Activated CD8-positive, alpha-beta T cell treated with anti-CD3 and anti-CD28 coated beads for 36 hours (primary cell): Measurements from ENCODE around the gene OR52E4. TPM values are rescaled to one million over a fixed set of nuclear protein-coding genes. Genes with fewer than 3 reads are reported as not detected.

Experiments
- ATAC-seq: fragments of 200-7000 bp; cut with Tn5 transposase; one replicate; pipeline ENCODE4 v1.10.0; 2021; ENCODE audit warnings: mild to moderate bottlenecking, moderate library complexity
- CTCF ChIA-PET: fragments of 350-600 bp; sonication (Branson Sonifier 250); formaldehyde crosslinking; loops from one replicate; lab custom pipeline; 2021; ENCODE audit warnings: antibody characterized with exemption; lab: Charles Lee
- POLR2A ChIA-PET: fragments of 350-600 bp; sonication (Branson Sonifier 250); formaldehyde crosslinking; loops from one replicate; lab custom pipeline; 2021; ENCODE audit warnings: antibody characterized with exemption; lab: Charles Lee
- DNase-seq: peaks from one replicate; pipeline ENCODE4 v3.0.0-alpha.2; 2020
- H3K27ac Mint-ChIP-seq: one replicate; pipeline ENCODE4 v1.8.0; 2021; ENCODE audit warnings: mild to moderate bottlenecking, mixed read lengths
- H3K27me3 Mint-ChIP-seq: one replicate; pipeline ENCODE4 v1.8.0; 2021; ENCODE audit warnings: mixed read lengths
- H3K36me3 Mint-ChIP-seq: one replicate; pipeline ENCODE4 v1.8.0; 2021; ENCODE audit warnings: low read depth, mixed read lengths
- H3K4me1 Mint-ChIP-seq: one replicate; pipeline ENCODE4 v1.8.0; 2021; ENCODE audit warnings: low read depth, mixed read lengths
- H3K4me3 Mint-ChIP-seq: one replicate; pipeline ENCODE4 v1.8.0; 2021; ENCODE audit warnings: mild to moderate bottlenecking, moderate library complexity, mixed read lengths
- H3K9me3 Mint-ChIP-seq: one replicate; pipeline ENCODE4 v1.8.0; 2021; ENCODE audit warnings: mixed read lengths
- CTCF ChIP-seq: fragments of 200-600 bp; IDR thresholded peaks from one replicate; pipeline ENCODE4 v1.8.0; 2022; ENCODE audit warnings: antibody characterized with exemption, mild to moderate bottlenecking
- intact Hi-C: fragments of 100-400 bp; cut with micrococcal nuclease; formaldehyde crosslinking; loops from one replicate; pipeline ENCODE4 v1.10.0; 2022
- total RNA-seq, 2 experiments: library from RNA; stranded (reverse); gene quantifications; one replicate each; pipeline ENCODE4 v1.2.3, GENCODE V29; 2021

Gene OR52E4
- total RNA-seq, 2 experiments from 2014 or later: not detected

DNA sequence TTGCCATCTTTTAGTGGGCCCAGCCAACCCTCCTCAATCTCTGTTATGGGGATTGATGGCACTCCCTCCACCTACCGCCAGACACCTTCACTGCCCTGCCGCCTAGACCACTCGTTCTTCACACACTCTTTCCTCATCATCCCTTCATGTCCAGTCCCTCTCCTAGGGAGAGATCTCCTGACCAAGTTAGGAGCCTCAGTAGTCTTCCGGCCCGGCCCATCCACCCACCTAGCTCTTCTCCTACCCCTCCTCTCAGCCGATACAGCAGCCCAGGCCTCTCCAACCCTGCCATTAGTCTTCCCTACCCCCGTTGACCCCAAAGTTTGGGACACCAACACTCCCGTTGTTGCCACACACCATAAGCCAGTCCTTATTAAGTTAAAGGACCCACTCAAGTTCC, 50.6 kb downstream of the OR52E4 start:
- Mint-ChIP-seq H3K27me3 (no peaks in the 10 kb centered on the region), H3K4me1 (no peaks in the 10 kb centered on the region), H3K36me3 (no peaks in the 10 kb centered on the region), H3K27ac (no peak overlapping the region), H3K4me3 (no peak overlapping the region), H3K9me3 (peaks cover 8% of the 10 kb centered on the region)
- ATAC-seq: no peak
- intact Hi-C loops: no loop called here
- no peak for TF ChIP-seq CTCF
- no peak for DNase-seq
- CTCF ChIA-PET: no interaction called here
- POLR2A ChIA-PET: no interaction called here

- no peaks in the 10 kb centered on the region for H3K27me3 Mint-ChIP-seq
- ChIA-PET POLR2A (no interaction called here), CTCF (no interaction called here)
- no peaks in the 10 kb centered on the region for H3K36me3 Mint-ChIP-seq
- ATAC-seq: no peak
- no peak overlapping the region for H3K4me3 Mint-ChIP-seq
- DNase-seq: no peak
- TF ChIP-seq CTCF: no peak
- H3K27ac Mint-ChIP-seq: no peak overlapping the region
- intact Hi-C loops: no loop called here
- no peaks in the 10 kb centered on the region for H3K4me1 Mint-ChIP-seq
- H3K9me3 Mint-ChIP-seq: peaks cover 5% of the 10 kb centered on the region
Observed at GRCh38 chr11:5932671-5933070, 52.2 kb downstream of the OR52E4 start.

DNA sequence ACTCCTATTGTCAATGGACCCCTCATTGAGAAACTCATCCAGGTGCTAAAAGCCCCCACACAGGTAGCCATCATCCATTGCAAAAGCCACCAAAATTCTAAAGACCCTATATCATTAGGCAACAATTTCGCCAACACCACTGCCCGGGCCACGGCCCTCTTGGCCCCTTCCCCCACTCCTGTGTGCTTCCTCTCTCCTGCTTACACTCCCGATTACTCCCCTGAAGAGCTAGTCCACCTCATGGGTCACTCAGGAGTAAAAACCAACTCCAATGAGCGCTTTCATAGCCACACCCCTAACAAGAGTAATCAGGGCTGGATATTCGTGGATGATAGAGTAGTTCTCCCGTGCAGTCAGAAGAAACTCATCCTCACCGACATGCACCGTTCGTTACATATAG, 52.7 kb downstream of the OR52E4 start:
- Mint-ChIP-seq H3K27ac (no peak overlapping the region), H3K36me3 (no peaks in the 10 kb centered on the region), H3K27me3 (peaks cover 1% of the 10 kb centered on the region), H3K9me3 (peaks cover 4% of the 10 kb centered on the region), H3K4me1 (no peaks in the 10 kb centered on the region), H3K4me3 (no peak overlapping the region)
- intact Hi-C loops: no loop called here
- ChIA-PET CTCF (no interaction called here), POLR2A (no interaction called here)
- DNase-seq (no peak), ATAC-seq (no peak)
- TF ChIP-seq CTCF: no peak

Other genes starting within 250 kb of the OR52E4 start
- 10 to 100 TPM; 21.5 TPM for gene TRIM5, start 195.6 kb upstream of the OR52E4 start, total RNA-seq
- gene TRIM22, start 190.8 kb upstream of the OR52E4 start, total RNA-seq: 100 to 1,000 TPM; 138 to 149 TPM
- gene OR56B1, start 144.2 kb upstream of the OR52E4 start, total RNA-seq: under 1 TPM in 1 of 2 experiments, not detected in 1; 0.25 TPM
- 1 to 10 TPM in 1 of 2 experiments, under 1 TPM in 1; 0.47 to 1.1 TPM for gene OR52N4, start 126.4 kb upstream of the OR52E4 start, total RNA-seq
- not detected for gene OR52N5, start 97.3 kb upstream of the OR52E4 start, total RNA-seq
- not detected for gene OR52N1, start 89.4 kb upstream of the OR52E4 start, total RNA-seq
- not detected for gene OR52N2, start 71.7 kb upstream of the OR52E4 start, total RNA-seq
- not detected for gene OR52E6, start 38.7 kb upstream of the OR52E4 start, total RNA-seq
- not detected for gene OR52E8, start 22.9 kb upstream of the OR52E4 start, total RNA-seq
- not detected for gene OR52E5, start 12.6 kb downstream of the OR52E4 start, total RNA-seq
- gene OR56A3, start 61.6 kb downstream of the OR52E4 start, total RNA-seq: not detected
- gene OR56A5, start 87.9 kb downstream of the OR52E4 start, total RNA-seq: not detected
- gene OR52L1, start 106.4 kb downstream of the OR52E4 start, total RNA-seq: not detected
- gene OR56A4, start 126.3 kb downstream of the OR52E4 start, total RNA-seq: not detected
- gene OR56A1, start 150.1 kb downstream of the OR52E4 start, total RNA-seq: not detected
- not detected for gene OR56B4, start 227.1 kb downstream of the OR52E4 start, total RNA-seq